Measurements from ENCODE around the gene NAV2.

Gene NAV2

GRCh38 chr11:19697721-19698121 is 14.9 kb upstream of the NAV2 start:
- Histone ChIP-seq H3K36me3 (no peaks in the 10 kb centered on the region), H3K4me3 (ENCODE audit: low read depth in 1 of 2, low read length in 1 of 2) (no peak overlapping the region), H3K4me1 (ENCODE audit: control insufficient read depth in 1 of 2, insufficient read depth in 1 of 2, low read depth in 1 of 2, low read length in 1 of 2) (no peaks in the 10 kb centered on the region), H3K27ac (no peak overlapping the region), H3K9me3 (no peaks in the 10 kb centered on the region), H3K27me3 (peaks cover 10% of the 10 kb centered on the region)
- TF ChIP-seq CTCF (IDR thresholded peaks at IDR 0.05), result no peak

- Histone ChIP-seq H3K27me3 (peaks cover 13% of the 10 kb centered on the region), H3K36me3 (no peaks in the 10 kb centered on the region), H3K9me3 (no peaks in the 10 kb centered on the region), H3K27ac (no peak overlapping the region), H3K4me1 (ENCODE audit: control insufficient read depth in 1 of 2, insufficient read depth in 1 of 2, low read depth in 1 of 2, low read length in 1 of 2) (no peaks in the 10 kb centered on the region), H3K4me3 (ENCODE audit: low read depth in 1 of 2, low read length in 1 of 2) (no peak overlapping the region)
- TF ChIP-seq CTCF (IDR thresholded peaks at IDR 0.05), result no peak
These were observed 13.9 kb upstream of the NAV2 start for GRCh38 chr11:19698493-19699292.

GRCh38 chr11:19701421-19701820 is 11.2 kb upstream of the NAV2 start:
- no peak overlapping the region for H3K27ac ChIP-seq

GRCh38 chr11:19702620-19703019 is 10.0 kb upstream of the NAV2 start:
- H3K4me3 ChIP-seq (ENCODE audit: low read depth in 1 of 2, low read length in 1 of 2), result no peak overlapping the region
- no peak for TF ChIP-seq CTCF (IDR thresholded peaks at IDR 0.05)
- no peaks in the 10 kb centered on the region for H3K36me3 ChIP-seq
- no peaks in the 10 kb centered on the region for H3K4me1 ChIP-seq (ENCODE audit: control insufficient read depth in 1 of 2, insufficient read depth in 1 of 2, low read depth in 1 of 2, low read length in 1 of 2)
- no peak overlapping the region for H3K27ac ChIP-seq
- no peaks in the 10 kb centered on the region for H3K9me3 ChIP-seq
- peaks cover 30% of the 10 kb centered on the region for H3K27me3 ChIP-seq

More at GRCh38 chr11:19701421-19701820, 11.2 kb upstream of the NAV2 start:
- H3K36me3 ChIP-seq, result no peaks in the 10 kb centered on the region
- TF ChIP-seq CTCF (IDR thresholded peaks at IDR 0.05), result no peak
- no peaks in the 10 kb centered on the region for H3K4me1 ChIP-seq (ENCODE audit: control insufficient read depth in 1 of 2, insufficient read depth in 1 of 2, low read depth in 1 of 2, low read length in 1 of 2)
- no peaks in the 10 kb centered on the region for H3K9me3 ChIP-seq
- H3K4me3 ChIP-seq (ENCODE audit: low read depth in 1 of 2, low read length in 1 of 2), result no peak overlapping the region
- peaks cover 28% of the 10 kb centered on the region for H3K27me3 ChIP-seq

GRCh38 chr11:19703211-19703610 is 9.4 kb upstream of the NAV2 start:
- H3K27me3 ChIP-seq, result peaks cover 31% of the 10 kb centered on the region
- H3K4me1 ChIP-seq (ENCODE audit: control insufficient read depth in 1 of 2, insufficient read depth in 1 of 2, low read depth in 1 of 2, low read length in 1 of 2), result no peaks in the 10 kb centered on the region
- no peak overlapping the region for H3K4me3 ChIP-seq (ENCODE audit: low read depth in 1 of 2, low read length in 1 of 2)
- TF ChIP-seq CTCF (IDR thresholded peaks at IDR 0.05), result no peak
- H3K27ac ChIP-seq, result no peak overlapping the region
- no peaks in the 10 kb centered on the region for H3K9me3 ChIP-seq
- H3K36me3 ChIP-seq, result no peaks in the 10 kb centered on the region

Measured in neutrophil (primary cell).